HL-60 (cell line): ENCODE data around the gene OPRD1.

Experiments used
- DNase-seq, 2 experiments: peaks; one replicate each; pipeline ENCODE4 v3.0.0-alpha.2; 2010 to 2020; ENCODE audit warnings: low read depth in 1 of 2, low spot score in 1 of 2
- H3K27ac ChIP-seq: fragments of 250-450 bp; sonication (Bioruptor Pico); replicated peaks from 2 replicates; pipeline ENCODE4 v1.5.1; 2020; ENCODE audit warnings: mild to moderate bottlenecking, moderate library complexity
- H3K27me3 ChIP-seq: fragments of 250-450 bp; sonication (Bioruptor Pico); 2 replicates; pipeline ENCODE4 v1.5.1; 2021; ENCODE audit warnings: mild to moderate bottlenecking, moderate library complexity; ENCODE audit not compliant: insufficient read depth, poor library complexity, severe bottlenecking
- H3K4me3 ChIP-seq: replicated peaks from 2 replicates; pipeline ENCODE4 v1.5.1; 2011; ENCODE audit warnings: mild to moderate bottlenecking, control low read depth, low read length; ENCODE audit not compliant: insufficient read depth
- CTCF ChIP-seq: IDR thresholded peaks from one replicate; pipeline ENCODE4 v1.5.1; 2011; ENCODE audit warnings: low read length, control low read depth, inconsistent platforms; ENCODE audit not compliant: insufficient read depth
- GABPA ChIP-seq: IDR thresholded peaks from 2 replicates; pipeline ENCODE4 v1.6.1; 2012; ENCODE audit warnings: low read depth
- POLR2AphosphoS5 ChIP-seq: IDR thresholded peaks from 2 replicates; pipeline ENCODE4 v1.6.1; 2012; ENCODE audit warnings: low read depth
- REST ChIP-seq: IDR thresholded peaks from 2 replicates; pipeline ENCODE4 v1.6.1; 2012; ENCODE audit warnings: low read depth; ENCODE audit not compliant: insufficient replicate concordance
- SPI1 ChIP-seq: IDR thresholded peaks from 2 replicates; pipeline ENCODE4 v1.6.1; 2012; ENCODE audit warnings: low read depth, mild to moderate bottlenecking, borderline replicate concordance

Gene OPRD1

GRCh38 chr1:28783363-28783762 lies 28.6 kb upstream of the OPRD1 start:
- H3K27me3 ChIP-seq = no peaks in the 10 kb centered on the region
- no peak overlapping the region for H3K27ac ChIP-seq
- no peak for TF ChIP-seq CTCF
- no peak for TF ChIP-seq REST
- TF ChIP-seq GABPA = no peak
- no peak for TF ChIP-seq SPI1
- no peak for TF ChIP-seq POLR2AphosphoS5
- no peak for DNase-seq
- H3K4me3 ChIP-seq = no peak overlapping the region

GRCh38 chr1:28789412-28789811 lies 22.6 kb upstream of the OPRD1 start:
- Histone ChIP-seq H3K4me3 (no peak overlapping the region), H3K27me3 (no peaks in the 10 kb centered on the region), H3K27ac (no peak overlapping the region)
- TF ChIP-seq CTCF (no peak), GABPA (no peak), REST (no peak), POLR2AphosphoS5 (no peak), SPI1 (no peak)
- DNase-seq = no peak

GRCh38 chr1:28789816-28790215 lies 22.2 kb upstream of the OPRD1 start:
- H3K27ac ChIP-seq = no peak overlapping the region
- no peak for DNase-seq
- no peaks in the 10 kb centered on the region for H3K27me3 ChIP-seq
- no peak overlapping the region for H3K4me3 ChIP-seq
- no peak for TF ChIP-seq CTCF
- TF ChIP-seq SPI1 = no peak
- no peak for TF ChIP-seq REST
